ENCODE results near the gene FPGS.
"Not testable (repeated sequence)": the region's sequence is repeated elsewhere in the genome, so short reads cannot be mapped to it uniquely, and the experiment has no call there.

DNA sequence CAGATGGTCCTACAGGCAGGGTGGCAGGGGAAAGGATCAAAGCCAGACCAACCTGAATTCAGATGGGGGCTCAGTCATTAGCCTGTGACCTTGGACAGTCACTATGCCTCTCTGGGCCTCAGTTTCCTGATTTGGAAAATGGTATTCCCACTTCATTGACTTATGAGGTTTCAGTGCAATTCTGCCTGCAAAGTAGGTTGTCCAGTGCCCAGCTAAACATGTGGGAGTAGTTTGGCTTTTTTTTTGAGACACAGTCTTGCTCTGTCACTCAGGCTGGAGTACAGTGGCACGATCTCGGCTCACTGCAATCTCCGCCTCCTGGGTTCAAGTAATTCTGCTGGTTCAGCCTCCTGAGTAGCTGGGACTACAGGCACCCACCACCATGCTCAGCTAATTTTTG is 33.9 kb downstream of the FPGS start:
- TF ChIP-seq, protein P1, sequence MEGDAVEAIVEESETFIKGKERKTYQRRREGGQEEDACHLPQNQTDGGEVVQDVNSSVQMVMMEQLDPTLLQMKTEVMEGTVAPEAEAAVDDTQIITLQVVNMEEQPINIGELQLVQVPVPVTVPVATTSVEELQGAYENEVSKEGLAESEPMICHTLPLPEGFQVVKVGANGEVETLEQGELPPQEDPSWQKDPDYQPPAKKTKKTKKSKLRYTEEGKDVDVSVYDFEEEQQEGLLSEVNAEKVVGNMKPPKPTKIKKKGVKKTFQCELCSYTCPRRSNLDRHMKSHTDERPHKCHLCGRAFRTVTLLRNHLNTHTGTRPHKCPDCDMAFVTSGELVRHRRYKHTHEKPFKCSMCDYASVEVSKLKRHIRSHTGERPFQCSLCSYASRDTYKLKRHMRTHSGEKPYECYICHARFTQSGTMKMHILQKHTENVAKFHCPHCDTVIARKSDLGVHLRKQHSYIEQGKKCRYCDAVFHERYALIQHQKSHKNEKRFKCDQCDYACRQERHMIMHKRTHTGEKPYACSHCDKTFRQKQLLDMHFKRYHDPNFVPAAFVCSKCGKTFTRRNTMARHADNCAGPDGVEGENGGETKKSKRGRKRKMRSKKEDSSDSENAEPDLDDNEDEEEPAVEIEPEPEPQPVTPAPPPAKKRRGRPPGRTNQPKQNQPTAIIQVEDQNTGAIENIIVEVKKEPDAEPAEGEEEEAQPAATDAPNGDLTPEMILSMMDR (conservative IDR thresholded peaks at IDR 0.05; ENCODE audit: low read length): not testable (repeated sequence)
- TF ChIP-seq EZH2phosphoT487 (IDR thresholded peaks at IDR 0.05; ENCODE audit: borderline replicate concordance, low read depth, low read length): not testable (repeated sequence)

All from OCI-LY7 (cell line).